Upper lobe of left lung (tissue), 6 donors: ENCODE measurements around the gene APOL2. TPM values are rescaled to one million over a fixed set of nuclear protein-coding genes. Genes with fewer than 3 reads are reported as not detected.

ENCODE experiments used
- ATAC-seq, 2 donors: fragments of 200-7000 bp; cut with Tn5 transposase; one replicate each; pipeline ENCODE4 v1.9.1; 2022; ENCODE audit warnings: mild to moderate bottlenecking in 2 of 2, moderate library complexity in 2 of 2; ENCODE audit not compliant: low FRiP score in 2 of 2
- DNase-seq, 2 donors: peaks; one replicate each; pipeline ENCODE4 v3.0.0-alpha.2; 2019 to 2020
- H3K27ac ChIP-seq, 4 donors: fragments of 200-600 bp; sonication (generic); one replicate each; pipeline ENCODE4 v1.5.1; 2016 to 2019
- H3K27me3 ChIP-seq, 4 donors: fragments of 200-600 bp; sonication (generic); one replicate each; pipeline ENCODE4 v1.5.1; 2017 to 2019
- H3K36me3 ChIP-seq, 4 donors: fragments of 200-600 bp; sonication (generic); one replicate each; pipeline ENCODE4 v1.5.1; 2016 to 2019
- H3K4me1 ChIP-seq, 4 donors: fragments of 200-600 bp; sonication (generic); one replicate each; pipeline ENCODE4 v1.5.1; 2018 to 2019
- H3K4me3 ChIP-seq, 4 donors: fragments of 200-600 bp; sonication (generic); one replicate each; pipeline ENCODE4 v1.5.1; 2017 to 2019; ENCODE audit warnings: mild to moderate bottlenecking in 2 of 4, moderate library complexity in 1 of 4
- H3K9me3 ChIP-seq, 4 donors: fragments of 200-600 bp; sonication (generic); one replicate each; pipeline ENCODE4 v1.5.1; 2018 to 2019
- CTCF ChIP-seq, 6 experiments: fragments of 450-650 bp in 4 of 6; fragments of 200-600 bp in 2 of 6; sonication (generic) in 2 of 6; IDR thresholded peaks; one replicate each; pipeline ENCODE4 v1.5.1; 2016 to 2019; ENCODE audit warnings: antibody characterized with exemption in 6 of 6
- EP300 ChIP-seq, 4 donors: sonication (generic); formaldehyde crosslinking; IDR thresholded peaks; one replicate each; pipeline ENCODE4 v1.5.1; 2017; ENCODE audit warnings: antibody characterized with exemption in 4 of 4, control low read depth in 2 of 4
- POLR2A ChIP-seq, 4 donors: fragments of 450-650 bp; IDR thresholded peaks; one replicate each; pipeline ENCODE4 v1.5.1; 2016 to 2017; ENCODE audit warnings: antibody characterized with exemption in 4 of 4, mild to moderate bottlenecking in 2 of 4
- POLR2AphosphoS5 ChIP-seq, 2 donors: sonication (generic); formaldehyde crosslinking; IDR thresholded peaks; one replicate each; pipeline ENCODE4 v1.5.1; 2017; ENCODE audit warnings: antibody characterized with exemption in 2 of 2
- WGBS, 2 donors: methylation state at CpG; one replicate each; pipeline ENCODE4 v1.1.5; 2017 to 2018; 5-methylcytosine and 5-hydroxymethylcytosine counted together
- total RNA-seq, 6 donors: library from RNA; depleted of rRNA in 4 of 6; stranded (reverse); fragments of >200 nt in 4 of 6; gene quantifications; one replicate each; pipeline versions ENCODE4 v1.1.0 to v1.2.1, GENCODE V29; 2016 to 2021
- donor health status: DM: no; HTN: no; CAD: no; lungs with moderate emphysema.
- donor health status: DM: no; HTN: yes; CAD: no; lungs with severe emphysema.

The APOL2 gene
- total RNA-seq, 6 donors from 2014 or later: 32.8 to 76.5 (median 52.6) TPM

- H3K36me3 ChIP-seq: peaks cover 59 to 80% (median 63%) of the 10 kb centered on the region in 4 donors
- H3K4me1 ChIP-seq: peaks cover 6 to 16% (median 14%) of the 10 kb centered on the region in 4 donors
- no peak overlapping the region for H3K27ac ChIP-seq
- no peaks in the 10 kb centered on the region for H3K9me3 ChIP-seq
- H3K27me3 ChIP-seq: no peaks in the 10 kb centered on the region
- peak in 1 of 2 donors; percentile 41 for DNase-seq
- WGBS, 2 donors: 84 to 88% methylated on average over 10 to 14 of the region's 14 CpGs
- ATAC-seq: no peak
- no peak overlapping the region for H3K4me3 ChIP-seq
- TF ChIP-seq POLR2AphosphoS5 (IDR thresholded peaks at IDR 0.05) (no peak), CTCF (IDR thresholded peaks at IDR 0.05) (no peak), POLR2A (IDR thresholded peaks at IDR 0.05) (no peak), EP300 (IDR thresholded peaks at IDR 0.05) (no peak)
Measured at GRCh38 chr22:36281781-36282327, 42.5 kb upstream of the APOL2 start.

GRCh38 chr22:36280379-36280778 is 41.1 kb upstream of the APOL2 start:
- no peak for ATAC-seq
- DNase-seq: no peak
- Histone ChIP-seq H3K27me3 (no peaks in the 10 kb centered on the region), H3K4me1 (peaks cover 6 to 16% (median 14%) of the 10 kb centered on the region in 4 donors), H3K36me3 (peaks cover 44 to 66% (median 49%) of the 10 kb centered on the region in 4 donors), H3K27ac (no peak overlapping the region), H3K4me3 (no peak overlapping the region), H3K9me3 (no peaks in the 10 kb centered on the region)
- 70 to 73% methylated on average over 8 of the region's 8 CpGs for WGBS, 2 donors
- no peak for TF ChIP-seq POLR2A (IDR thresholded peaks at IDR 0.05)
- no peak for TF ChIP-seq CTCF (IDR thresholded peaks at IDR 0.05)
- no peak for TF ChIP-seq EP300 (IDR thresholded peaks at IDR 0.05)
- TF ChIP-seq POLR2AphosphoS5 (IDR thresholded peaks at IDR 0.05): no peak

- Histone ChIP-seq H3K4me3 (no peak overlapping the region), H3K4me1 (peaks cover 6 to 16% (median 14%) of the 10 kb centered on the region in 4 donors), H3K36me3 (peaks cover 33 to 54% (median 37%) of the 10 kb centered on the region in 4 donors), H3K9me3 (no peaks in the 10 kb centered on the region), H3K27ac (peak overlapping the region in 1 of 4 donors; percentile 24), H3K27me3 (no peaks in the 10 kb centered on the region)
- DNase-seq (no peak), ATAC-seq (no peak)
- no peak for TF ChIP-seq CTCF (IDR thresholded peaks at IDR 0.05)
- peak in 1 of 2 donors; percentile 30 for TF ChIP-seq POLR2AphosphoS5 (IDR thresholded peaks at IDR 0.05)
- WGBS, 2 donors: 60 to 65% methylated on average over 8 of the region's 8 CpGs
Measured at GRCh38 chr22:36279219-36279666, 39.9 kb upstream of the APOL2 start.

GRCh38 chr22:36277482-36278291 is 38.4 kb upstream of the APOL2 start:
- 29 to 54% methylated on average over 11 to 17 of the region's 18 CpGs for WGBS, 2 donors
- TF ChIP-seq POLR2AphosphoS5 (IDR thresholded peaks at IDR 0.05): peak in 1 of 2 donors; percentile 43
- no peak for TF ChIP-seq POLR2A (IDR thresholded peaks at IDR 0.05)
- peak; percentile 69 to 85 (median 75) for TF ChIP-seq CTCF (IDR thresholded peaks at IDR 0.05)
- no peak for TF ChIP-seq EP300 (IDR thresholded peaks at IDR 0.05)
- DNase-seq (peak; percentile 54 to 56), ATAC-seq (peak; percentile 84 to 86)
- Histone ChIP-seq H3K4me3 (no peak overlapping the region), H3K4me1 (peaks cover 6 to 16% (median 14%) of the 10 kb centered on the region in 4 donors), H3K27me3 (no peaks in the 10 kb centered on the region), H3K36me3 (peaks cover 19 to 39% (median 22%) of the 10 kb centered on the region in 4 donors), H3K27ac (peak overlapping the region in 3 of 4 donors; percentile 1 to 17 (median 17)), H3K9me3 (no peaks in the 10 kb centered on the region)
